ENCODE measurements around the gene SLC47A2. TPM values are rescaled to one million over a fixed set of nuclear protein-coding genes. Genes with fewer than 3 reads are reported as not detected.
A peak's percentile ranks its signal among the peaks of the same experiment; 100 is the strongest.

SLC47A2 gene
- total and polyA plus RNA-seq, 5 experiments from 2014 or later, result not detected

GRCh38 chr17:19744492-19744891 lies 28.1 kb upstream of the SLC47A2 start:
- no peaks in the 10 kb centered on the region for H3K36me3 Mint-ChIP-seq
- no peaks in the 10 kb centered on the region for H3K9me3 Mint-ChIP-seq
- H3K27me3 Mint-ChIP-seq, result peaks cover 0 to 15% (median 8%) of the 10 kb centered on the region in 5 donors
- H3K4me1 Mint-ChIP-seq, result peaks cover 0 to 12% (median 5%) of the 10 kb centered on the region in 4 donors
- peak overlapping the region; percentile 68 to 92 (median 80) for H3K4me3 Mint-ChIP-seq
- ATAC-seq (peak in 1 of 2 donors; percentile 41), DNase-seq (peak in 2 of 10 donors; percentile 16 to 62)
- peak overlapping the region in 3 of 10 donors; percentile 17 to 89 (median 24) for H3K27ac Mint-ChIP-seq
- POLR2A ChIA-PET, result interaction anchor here (0.7 to 3.0 kb wide), 4 partner anchors 13 to 1786 kb away, joined by 3 to 28 read pairs (median 3); partner anchors contain the start of gene ALDH3A2

GRCh38 chr17:19743101-19744100 lies 27.0 kb upstream of the SLC47A2 start:
- peaks cover 0 to 7% (median 2%) of the 10 kb centered on the region in 5 donors for H3K27me3 Mint-ChIP-seq
- peak in 1 of 10 donors; percentile 59 for DNase-seq
- POLR2A ChIA-PET, result interaction anchor here (1.2 to 3.0 kb wide), 2 partner anchors 95 kb away, joined by 3 to 28 read pairs; partner anchors contain the start of gene ALDH3A2
- H3K4me1 Mint-ChIP-seq, result peaks cover 0 to 12% (median 5%) of the 10 kb centered on the region in 4 donors
- peak overlapping the region in 9 of 10 donors; percentile 26 to 88 (median 51) for H3K4me3 Mint-ChIP-seq
- no peaks in the 10 kb centered on the region for H3K36me3 Mint-ChIP-seq
- no peaks in the 10 kb centered on the region for H3K9me3 Mint-ChIP-seq
- H3K27ac Mint-ChIP-seq, result no peak overlapping the region
- ATAC-seq, result no peak

GRCh38 chr17:19742495-19742894 lies 26.1 kb upstream of the SLC47A2 start:
- Mint-ChIP-seq H3K27ac (no peak overlapping the region), H3K4me1 (peaks cover 0 to 12% (median 5%) of the 10 kb centered on the region in 4 donors), H3K27me3 (peaks cover 0 to 7% (median 0%) of the 10 kb centered on the region in 5 donors), H3K4me3 (peak overlapping the region in 7 of 10 donors; percentile 14 to 88 (median 45)), H3K36me3 (no peaks in the 10 kb centered on the region), H3K9me3 (no peaks in the 10 kb centered on the region)
- peak in 1 of 10 donors; percentile 35 for DNase-seq
- no peak for ATAC-seq
- POLR2A ChIA-PET, result interaction anchor here (1.2 kb wide), 1 partner anchor 94 kb away, joined by 3 read pairs; the partner anchor contains the start of gene ALDH3A2

- Mint-ChIP-seq H3K27me3 (peaks cover 0 to 7% (median 0%) of the 10 kb centered on the region in 5 donors), H3K4me3 (peak overlapping the region in 1 of 10 donors; percentile 41), H3K9me3 (no peaks in the 10 kb centered on the region), H3K36me3 (no peaks in the 10 kb centered on the region), H3K27ac (peak overlapping the region in 1 of 10 donors; percentile 33), H3K4me1 (peaks cover 0 to 12% (median 5%) of the 10 kb centered on the region in 4 donors)
- ATAC-seq, result no peak
- POLR2A ChIA-PET, result interaction anchor here (0.5 to 1.2 kb wide), 3 partner anchors 23 to 93 kb away, joined by 3 to 4 read pairs (median 3); partner anchors contain the start of gene ALDH3A2
- DNase-seq, result peak in 1 of 10 donors; percentile 56
Observed at GRCh38 chr17:19741832-19742457, 25.6 kb upstream of the SLC47A2 start.

- ATAC-seq, result no peak
Observed at GRCh38 chr17:19740933-19741332, 24.5 kb upstream of the SLC47A2 start.

GRCh38 chr17:19739241-19740201 lies 23.1 kb upstream of the SLC47A2 start:
- Mint-ChIP-seq H3K27me3 (no peaks in the 10 kb centered on the region), H3K36me3 (no peaks in the 10 kb centered on the region), H3K27ac (peak overlapping the region in 1 of 10 donors; percentile 73), H3K4me3 (no peak overlapping the region), H3K4me1 (peaks cover 0 to 4% (median 1%) of the 10 kb centered on the region in 4 donors), H3K9me3 (no peaks in the 10 kb centered on the region)
- ATAC-seq (no peak), DNase-seq (peak in 1 of 10 donors; percentile 53)
- POLR2A ChIA-PET, result no interaction called here

More at GRCh38 chr17:19740933-19741332, 24.5 kb upstream of the SLC47A2 start:
- peak overlapping the region in 1 of 10 donors; percentile 36 for H3K4me3 Mint-ChIP-seq
- POLR2A ChIA-PET, result interaction anchor here (1.1 kb wide), 1 partner anchor 92 kb away, joined by 4 read pairs; the partner anchor contains the start of gene ALDH3A2
- no peak overlapping the region for H3K27ac Mint-ChIP-seq
- peaks cover 0 to 12% (median 5%) of the 10 kb centered on the region in 4 donors for H3K4me1 Mint-ChIP-seq
- H3K27me3 Mint-ChIP-seq, result peaks cover 0 to 2% (median 0%) of the 10 kb centered on the region in 5 donors
- H3K36me3 Mint-ChIP-seq, result no peaks in the 10 kb centered on the region
- no peaks in the 10 kb centered on the region for H3K9me3 Mint-ChIP-seq
- DNase-seq, result no peak

GRCh38 chr17:19738757-19739156 lies 22.4 kb upstream of the SLC47A2 start:
- no peaks in the 10 kb centered on the region for H3K36me3 Mint-ChIP-seq
- H3K4me1 Mint-ChIP-seq, result no peaks in the 10 kb centered on the region
- peak in 1 of 10 donors; percentile 26 for DNase-seq
- no peaks in the 10 kb centered on the region for H3K9me3 Mint-ChIP-seq
- H3K4me3 Mint-ChIP-seq, result no peak overlapping the region
- no peaks in the 10 kb centered on the region for H3K27me3 Mint-ChIP-seq
- POLR2A ChIA-PET, result no interaction called here
- ATAC-seq, result no peak
- H3K27ac Mint-ChIP-seq, result no peak overlapping the region

- Mint-ChIP-seq H3K9me3 (no peaks in the 10 kb centered on the region), H3K27me3 (no peaks in the 10 kb centered on the region), H3K4me3 (no peak overlapping the region), H3K36me3 (no peaks in the 10 kb centered on the region), H3K27ac (no peak overlapping the region), H3K4me1 (no peaks in the 10 kb centered on the region)
- ATAC-seq (no peak), DNase-seq (peak in 1 of 10 donors; percentile 36)
- POLR2A ChIA-PET, result no interaction called here
Observed at GRCh38 chr17:19738073-19738449, 21.7 kb upstream of the SLC47A2 start.

GRCh38 chr17:19737305-19738072 lies 21.1 kb upstream of the SLC47A2 start:
- POLR2A ChIA-PET, result no interaction called here
- Mint-ChIP-seq H3K4me3 (no peak overlapping the region), H3K27ac (no peak overlapping the region), H3K27me3 (no peaks in the 10 kb centered on the region), H3K36me3 (no peaks in the 10 kb centered on the region), H3K4me1 (no peaks in the 10 kb centered on the region), H3K9me3 (no peaks in the 10 kb centered on the region)
- no peak for ATAC-seq
- peak in 1 of 10 donors; percentile 18 for DNase-seq

- DNase-seq (peak in 1 of 10 donors; percentile 35), ATAC-seq (no peak)
- Mint-ChIP-seq H3K27me3 (no peaks in the 10 kb centered on the region), H3K27ac (no peak overlapping the region), H3K9me3 (no peaks in the 10 kb centered on the region), H3K4me3 (no peak overlapping the region), H3K36me3 (no peaks in the 10 kb centered on the region), H3K4me1 (peaks cover 0 to 2% (median 0%) of the 10 kb centered on the region in 4 donors)
- POLR2A ChIA-PET, result no interaction called here
Observed at GRCh38 chr17:19736071-19736470, 19.7 kb upstream of the SLC47A2 start.

GRCh38 chr17:19733953-19734526 lies 17.7 kb upstream of the SLC47A2 start:
- Mint-ChIP-seq H3K4me3 (no peak overlapping the region), H3K4me1 (peaks cover 0 to 2% (median 0%) of the 10 kb centered on the region in 4 donors), H3K36me3 (no peaks in the 10 kb centered on the region), H3K9me3 (no peaks in the 10 kb centered on the region), H3K27ac (peak overlapping the region in 1 of 10 donors; percentile 23), H3K27me3 (no peaks in the 10 kb centered on the region)
- DNase-seq (peak in 1 of 10 donors; percentile 34), ATAC-seq (no peak)
- POLR2A ChIA-PET, result no interaction called here

All from naive thymus-derived CD8-positive, alpha-beta T cell (primary cell).